Measurements from ENCODE around the gene ZFPM1.

- TF ChIP-seq POLR2AphosphoS5 (IDR thresholded peaks at IDR 0.05; ENCODE audit: borderline replicate concordance, low read depth, low read length) (no peak), EZH2 (IDR thresholded peaks at IDR 0.05) (no peak), FOXP2 (optimal IDR thresholded peaks at IDR 0.05; ENCODE audit: control extremely low read depth, extremely low read length, insufficient read depth) (no peak)
Measured at GRCh38 chr16:88472637-88473205, 19.6 kb downstream of the ZFPM1 start.
